Fibroblast of lung (primary cell): ENCODE measurements around the gene MAML2. TPM values are rescaled to one million over a fixed set of nuclear protein-coding genes. Genes with fewer than 3 reads are reported as not detected.

Experiments
- DNase-seq, 2 donors: peaks; one replicate each; pipeline versions ENCODE4 v3.0.0 to v3.0.0-alpha.2; 2010; ENCODE audit warnings: low read depth in 2 of 2
- H2AFZ ChIP-seq: 2 replicates; pipeline ENCODE4 v1.5.1; 2012; ENCODE audit warnings: low read length, control low read depth, inconsistent platforms
- H3K27ac ChIP-seq: 2 replicates; pipeline ENCODE4 v1.5.1; 2011; ENCODE audit warnings: low read length, control low read depth; ENCODE audit not compliant: insufficient read depth
- H3K27me3 ChIP-seq: 2 replicates; pipeline ENCODE4 v1.5.1; 2011; ENCODE audit warnings: mild to moderate bottlenecking, low read length; ENCODE audit not compliant: control insufficient read depth, insufficient read depth
- H3K36me3 ChIP-seq: 2 replicates; pipeline ENCODE4 v1.5.1; 2011; ENCODE audit warnings: low read length; ENCODE audit not compliant: control insufficient read depth, insufficient read depth
- H3K4me1 ChIP-seq: 2 replicates; pipeline ENCODE4 v1.5.1; 2011; ENCODE audit warnings: low read length; ENCODE audit not compliant: control insufficient read depth, insufficient read depth; ENCODE audit errors: extremely low read depth
- H3K4me2 ChIP-seq: 2 replicates; pipeline ENCODE4 v1.5.1; 2011; ENCODE audit warnings: low read length, control low read depth; ENCODE audit not compliant: insufficient read depth; ENCODE audit errors: extremely low read depth
- H3K4me3 ChIP-seq, 4 experiments: fragments of 200-600 bp in 1 of 4; sonication (generic) in 1 of 4; replicated peaks in 1 of 4; 2 replicates each; pipeline ENCODE4 v1.5.1; 2011 to 2016; ENCODE audit warnings: low read length in 4 of 4, low read depth in 3 of 4, mild to moderate bottlenecking in 3 of 4, control low read depth in 2 of 4, inconsistent platforms in 1 of 4, mixed read lengths in 1 of 4; ENCODE audit not compliant: insufficient read depth in 1 of 4; ENCODE audit errors: control extremely low read depth in 1 of 4
- H3K79me2 ChIP-seq: 2 replicates; pipeline ENCODE4 v1.5.1; 2012; ENCODE audit warnings: mild to moderate bottlenecking, low read length, inconsistent platforms; ENCODE audit not compliant: control insufficient read depth, insufficient read depth
- H3K9ac ChIP-seq: 2 replicates; pipeline ENCODE4 v1.5.1; 2011; ENCODE audit warnings: mild to moderate bottlenecking, low read length, control low read depth; ENCODE audit not compliant: insufficient read depth
- H3K9me3 ChIP-seq: 2 replicates; pipeline ENCODE4 v1.5.1; 2012; ENCODE audit warnings: low read depth, low read length; ENCODE audit not compliant: control insufficient read depth, insufficient read depth
- H4K20me1 ChIP-seq: 2 replicates; pipeline ENCODE4 v1.5.1; 2011; ENCODE audit warnings: low read length; ENCODE audit not compliant: control insufficient read depth, insufficient read depth; ENCODE audit errors: extremely low read depth
- EZH2 ChIP-seq: IDR thresholded peaks from 2 replicates; pipeline ENCODE4 v1.5.1; 2012; ENCODE audit warnings: low read length, control low read depth, mild to moderate bottlenecking; ENCODE audit errors: missing control alignments
- polyA plus RNA-seq, 2 donors: library from polyadenylated mRNA; depleted of rRNA in 1 of 2; stranded (reverse) in 1 of 2; unstranded in 1 of 2; fragments of >200 nt; gene quantifications; 2 replicates each; pipeline ENCODE4 v1.2.1, GENCODE V29; 2011 to 2012; ENCODE audit warnings: missing spikeins in 1 of 2
- total RNA-seq: library from RNA; depleted of rRNA; stranded (reverse); fragments of >200 nt; gene quantifications from 2 replicates; pipeline ENCODE4 v1.2.1, GENCODE V29; 2014
- TF ChIP-seq, protein P1 (sequence below), 2 donors: IDR thresholded peaks in 1 of 2; conservative IDR thresholded peaks in 1 of 2; 1 replicate in 1 of 2; 2 replicates in 1 of 2; pipeline ENCODE4 v1.5.1; 2011 to 2012; ENCODE audit warnings: low read length in 2 of 2, control low read depth in 1 of 2, inconsistent platforms in 1 of 2, low read depth in 1 of 2, mild to moderate bottlenecking in 1 of 2

The MAML2 gene
- total and polyA plus RNA-seq, 2 donors (not counting 1 experiment from before 2014, with no cell fraction given), result 13.0 to 19.0 TPM

GRCh38 chr11:96074551-96075310 is 268.3 kb downstream of the MAML2 start:
- no peaks in the 10 kb centered on the region for H3K79me2 ChIP-seq
- H3K27me3 ChIP-seq, result no peaks in the 10 kb centered on the region
- H2AFZ ChIP-seq, result no peak overlapping the region
- H4K20me1 ChIP-seq, result no peaks in the 10 kb centered on the region
- H3K27ac ChIP-seq, result no peak overlapping the region
- no peaks in the 10 kb centered on the region for H3K9me3 ChIP-seq
- no peak overlapping the region for H3K9ac ChIP-seq
- H3K4me2 ChIP-seq, result no peak overlapping the region
- H3K4me3 ChIP-seq, result no peak overlapping the region
- DNase-seq, result no peak
- peaks cover 12% of the 10 kb centered on the region for H3K4me1 ChIP-seq
- no peaks in the 10 kb centered on the region for H3K36me3 ChIP-seq
- TF ChIP-seq, protein P1, sequence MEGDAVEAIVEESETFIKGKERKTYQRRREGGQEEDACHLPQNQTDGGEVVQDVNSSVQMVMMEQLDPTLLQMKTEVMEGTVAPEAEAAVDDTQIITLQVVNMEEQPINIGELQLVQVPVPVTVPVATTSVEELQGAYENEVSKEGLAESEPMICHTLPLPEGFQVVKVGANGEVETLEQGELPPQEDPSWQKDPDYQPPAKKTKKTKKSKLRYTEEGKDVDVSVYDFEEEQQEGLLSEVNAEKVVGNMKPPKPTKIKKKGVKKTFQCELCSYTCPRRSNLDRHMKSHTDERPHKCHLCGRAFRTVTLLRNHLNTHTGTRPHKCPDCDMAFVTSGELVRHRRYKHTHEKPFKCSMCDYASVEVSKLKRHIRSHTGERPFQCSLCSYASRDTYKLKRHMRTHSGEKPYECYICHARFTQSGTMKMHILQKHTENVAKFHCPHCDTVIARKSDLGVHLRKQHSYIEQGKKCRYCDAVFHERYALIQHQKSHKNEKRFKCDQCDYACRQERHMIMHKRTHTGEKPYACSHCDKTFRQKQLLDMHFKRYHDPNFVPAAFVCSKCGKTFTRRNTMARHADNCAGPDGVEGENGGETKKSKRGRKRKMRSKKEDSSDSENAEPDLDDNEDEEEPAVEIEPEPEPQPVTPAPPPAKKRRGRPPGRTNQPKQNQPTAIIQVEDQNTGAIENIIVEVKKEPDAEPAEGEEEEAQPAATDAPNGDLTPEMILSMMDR (conservative IDR thresholded peaks at IDR 0.05 in 1 of 2, IDR thresholded peaks at IDR 0.05 in 1 of 2; ENCODE audit: low read depth in 1 of 2, low read length in 2 of 2), result no peak
- no peak for TF ChIP-seq EZH2

DNA sequence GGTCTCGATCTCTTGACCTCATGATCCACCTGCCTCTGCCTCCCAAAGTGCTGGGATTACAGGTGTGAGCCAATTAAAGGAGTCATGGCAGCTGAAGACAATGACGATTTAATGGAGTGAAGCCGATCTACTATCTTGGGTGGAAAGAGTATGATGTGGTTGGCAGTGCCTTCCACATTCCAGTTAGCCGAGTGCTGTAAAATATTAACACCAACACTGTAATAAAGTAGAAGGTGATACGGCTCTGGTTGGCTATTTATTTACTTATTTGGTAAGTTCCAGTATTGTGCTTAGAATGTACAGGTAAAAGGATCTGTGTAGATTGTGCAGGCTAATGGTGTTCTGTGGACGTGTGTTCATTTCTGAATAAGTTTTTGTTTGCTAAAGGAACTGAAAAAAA is 269.5 kb downstream of the MAML2 start:
- no peak for DNase-seq
- H3K4me1 ChIP-seq, result peaks cover 12% of the 10 kb centered on the region
- H3K9me3 ChIP-seq, result no peaks in the 10 kb centered on the region
- H3K27ac ChIP-seq, result no peak overlapping the region
- no peak overlapping the region for H3K4me3 ChIP-seq
- H3K79me2 ChIP-seq, result no peaks in the 10 kb centered on the region
- H3K36me3 ChIP-seq, result no peaks in the 10 kb centered on the region
- H3K4me2 ChIP-seq, result no peak overlapping the region
- TF ChIP-seq, protein P1 (conservative IDR thresholded peaks at IDR 0.05 in 1 of 2, IDR thresholded peaks at IDR 0.05 in 1 of 2; ENCODE audit: low read depth in 1 of 2, low read length in 2 of 2), result no peak
- TF ChIP-seq EZH2, result no peak
- H4K20me1 ChIP-seq, result no peaks in the 10 kb centered on the region
- no peak overlapping the region for H3K9ac ChIP-seq
- H3K27me3 ChIP-seq, result no peaks in the 10 kb centered on the region
- H2AFZ ChIP-seq, result no peak overlapping the region

GRCh38 chr11:96072592-96072991 is 270.4 kb downstream of the MAML2 start:
- Histone ChIP-seq H3K4me1 (peaks cover 12% of the 10 kb centered on the region), H3K9ac (no peak overlapping the region), H3K79me2 (no peaks in the 10 kb centered on the region), H3K27ac (no peak overlapping the region), H3K9me3 (no peaks in the 10 kb centered on the region), H3K4me2 (no peak overlapping the region), H4K20me1 (no peaks in the 10 kb centered on the region), H3K4me3 (no peak overlapping the region), H3K36me3 (no peaks in the 10 kb centered on the region), H3K27me3 (no peaks in the 10 kb centered on the region), H2AFZ (no peak overlapping the region)
- DNase-seq, result no peak
- TF ChIP-seq, protein P1 (conservative IDR thresholded peaks at IDR 0.05 in 1 of 2, IDR thresholded peaks at IDR 0.05 in 1 of 2; ENCODE audit: low read depth in 1 of 2, low read length in 2 of 2), result no peak
- TF ChIP-seq EZH2, result no peak
